GM23338 (cell line): Measurements from ENCODE around the gene RNF13.

ENCODE experiments used
- CREB1 ChIP-seq: fragments of 250-450 bp; sonication (Bioruptor Pico); IDR thresholded peaks from 2 replicates; pipeline ENCODE4 v1.5.0; 2020; ENCODE audit warnings: low read depth, mild to moderate bottlenecking, moderate library complexity
- EZH2 ChIP-seq: fragments of 200-600 bp; sonication (generic); IDR thresholded peaks from one replicate; pipeline ENCODE4 v1.8.0; 2017; ENCODE audit warnings: antibody characterized with exemption, mild to moderate bottlenecking, low read depth; ENCODE audit not compliant: unreplicated experiment
- EZH2phosphoT487 ChIP-seq: fragments of 200-600 bp; sonication (generic); IDR thresholded peaks from one replicate; pipeline ENCODE4 v1.8.1; 2018; ENCODE audit warnings: antibody characterized with exemption; ENCODE audit not compliant: unreplicated experiment
- JUNB ChIP-seq: IDR thresholded peaks from one replicate; pipeline ENCODE4 v1.6.1; 2016; ENCODE audit warnings: antibody characterized with exemption; ENCODE audit not compliant: unreplicated experiment
- POLR2AphosphoS5 ChIP-seq: IDR thresholded peaks from 2 replicates; pipeline ENCODE4 v1.6.1; 2016; ENCODE audit warnings: antibody characterized with exemption, low read depth
- ZNF114 ChIP-seq: fragments of 250-450 bp; sonication (Bioruptor Pico); IDR thresholded peaks from 2 replicates; pipeline ENCODE4 v1.5.0; 2020; ENCODE audit warnings: mild to moderate bottlenecking, moderate library complexity
- ZNF331 ChIP-seq: fragments of 250-450 bp; sonication (Bioruptor Pico); IDR thresholded peaks from 2 replicates; pipeline ENCODE4 v1.5.0; 2020; ENCODE audit warnings: low read depth, mild to moderate bottlenecking, moderate library complexity
- TF ChIP-seq, protein P1 (sequence below), 2 experiments: fragments of 200-600 bp in 1 of 2; sonication (generic) in 1 of 2; conservative IDR thresholded peaks; 2 replicates each; pipeline versions ENCODE4 v1.5.1 to v1.6.1; 2016 to 2017; ENCODE audit warnings: antibody characterized with exemption in 2 of 2, low read depth in 2 of 2, mild to moderate bottlenecking in 2 of 2, moderate library complexity in 1 of 2
- TF ChIP-seq, protein P2 (sequence below): IDR thresholded peaks from 2 replicates; pipeline ENCODE4 v1.6.1; 2016; ENCODE audit warnings: antibody characterized with exemption
- TF ChIP-seq, protein P3 (sequence below): IDR thresholded peaks from one replicate; pipeline ENCODE4 v1.6.1; 2018; ENCODE audit warnings: antibody characterized with exemption; ENCODE audit not compliant: unreplicated experiment

DNA sequence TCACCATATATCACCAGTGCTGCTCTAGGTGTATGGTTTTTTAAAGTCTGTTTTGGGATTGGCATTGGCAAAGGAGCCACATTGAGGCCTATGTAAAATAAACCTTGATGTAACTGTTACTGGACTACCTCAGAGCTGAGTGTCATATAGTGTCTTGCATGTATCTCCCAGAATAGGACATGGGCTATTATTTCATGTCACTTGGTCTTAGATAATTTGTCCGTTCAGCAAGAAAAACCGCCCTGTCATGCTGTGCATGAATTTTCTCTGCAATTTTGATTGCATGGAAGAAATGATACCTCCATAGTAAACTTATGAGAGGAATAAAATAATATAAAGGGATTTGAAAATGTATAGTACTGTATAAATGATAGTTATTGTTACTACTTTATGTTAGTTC is 59.6 kb downstream of the RNF13 start:
- TF ChIP-seq, protein P1, sequence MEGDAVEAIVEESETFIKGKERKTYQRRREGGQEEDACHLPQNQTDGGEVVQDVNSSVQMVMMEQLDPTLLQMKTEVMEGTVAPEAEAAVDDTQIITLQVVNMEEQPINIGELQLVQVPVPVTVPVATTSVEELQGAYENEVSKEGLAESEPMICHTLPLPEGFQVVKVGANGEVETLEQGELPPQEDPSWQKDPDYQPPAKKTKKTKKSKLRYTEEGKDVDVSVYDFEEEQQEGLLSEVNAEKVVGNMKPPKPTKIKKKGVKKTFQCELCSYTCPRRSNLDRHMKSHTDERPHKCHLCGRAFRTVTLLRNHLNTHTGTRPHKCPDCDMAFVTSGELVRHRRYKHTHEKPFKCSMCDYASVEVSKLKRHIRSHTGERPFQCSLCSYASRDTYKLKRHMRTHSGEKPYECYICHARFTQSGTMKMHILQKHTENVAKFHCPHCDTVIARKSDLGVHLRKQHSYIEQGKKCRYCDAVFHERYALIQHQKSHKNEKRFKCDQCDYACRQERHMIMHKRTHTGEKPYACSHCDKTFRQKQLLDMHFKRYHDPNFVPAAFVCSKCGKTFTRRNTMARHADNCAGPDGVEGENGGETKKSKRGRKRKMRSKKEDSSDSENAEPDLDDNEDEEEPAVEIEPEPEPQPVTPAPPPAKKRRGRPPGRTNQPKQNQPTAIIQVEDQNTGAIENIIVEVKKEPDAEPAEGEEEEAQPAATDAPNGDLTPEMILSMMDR (conservative IDR thresholded peaks at IDR 0.05; ENCODE audit: low read depth in 2 of 2), result no peak
- TF ChIP-seq POLR2AphosphoS5 (no peak), EZH2phosphoT487 (no peak), EZH2 (no peak), CREB1 (CRISPR knock-in tag) (no peak), ZNF114 (CRISPR knock-in tag) (no peak), JUNB (no peak), ZNF331 (CRISPR knock-in tag) (no peak)
- TF ChIP-seq, protein P2, sequence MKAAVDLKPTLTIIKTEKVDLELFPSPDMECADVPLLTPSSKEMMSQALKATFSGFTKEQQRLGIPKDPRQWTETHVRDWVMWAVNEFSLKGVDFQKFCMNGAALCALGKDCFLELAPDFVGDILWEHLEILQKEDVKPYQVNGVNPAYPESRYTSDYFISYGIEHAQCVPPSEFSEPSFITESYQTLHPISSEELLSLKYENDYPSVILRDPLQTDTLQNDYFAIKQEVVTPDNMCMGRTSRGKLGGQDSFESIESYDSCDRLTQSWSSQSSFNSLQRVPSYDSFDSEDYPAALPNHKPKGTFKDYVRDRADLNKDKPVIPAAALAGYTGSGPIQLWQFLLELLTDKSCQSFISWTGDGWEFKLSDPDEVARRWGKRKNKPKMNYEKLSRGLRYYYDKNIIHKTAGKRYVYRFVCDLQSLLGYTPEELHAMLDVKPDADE, result no peak
- TF ChIP-seq, protein P3, sequence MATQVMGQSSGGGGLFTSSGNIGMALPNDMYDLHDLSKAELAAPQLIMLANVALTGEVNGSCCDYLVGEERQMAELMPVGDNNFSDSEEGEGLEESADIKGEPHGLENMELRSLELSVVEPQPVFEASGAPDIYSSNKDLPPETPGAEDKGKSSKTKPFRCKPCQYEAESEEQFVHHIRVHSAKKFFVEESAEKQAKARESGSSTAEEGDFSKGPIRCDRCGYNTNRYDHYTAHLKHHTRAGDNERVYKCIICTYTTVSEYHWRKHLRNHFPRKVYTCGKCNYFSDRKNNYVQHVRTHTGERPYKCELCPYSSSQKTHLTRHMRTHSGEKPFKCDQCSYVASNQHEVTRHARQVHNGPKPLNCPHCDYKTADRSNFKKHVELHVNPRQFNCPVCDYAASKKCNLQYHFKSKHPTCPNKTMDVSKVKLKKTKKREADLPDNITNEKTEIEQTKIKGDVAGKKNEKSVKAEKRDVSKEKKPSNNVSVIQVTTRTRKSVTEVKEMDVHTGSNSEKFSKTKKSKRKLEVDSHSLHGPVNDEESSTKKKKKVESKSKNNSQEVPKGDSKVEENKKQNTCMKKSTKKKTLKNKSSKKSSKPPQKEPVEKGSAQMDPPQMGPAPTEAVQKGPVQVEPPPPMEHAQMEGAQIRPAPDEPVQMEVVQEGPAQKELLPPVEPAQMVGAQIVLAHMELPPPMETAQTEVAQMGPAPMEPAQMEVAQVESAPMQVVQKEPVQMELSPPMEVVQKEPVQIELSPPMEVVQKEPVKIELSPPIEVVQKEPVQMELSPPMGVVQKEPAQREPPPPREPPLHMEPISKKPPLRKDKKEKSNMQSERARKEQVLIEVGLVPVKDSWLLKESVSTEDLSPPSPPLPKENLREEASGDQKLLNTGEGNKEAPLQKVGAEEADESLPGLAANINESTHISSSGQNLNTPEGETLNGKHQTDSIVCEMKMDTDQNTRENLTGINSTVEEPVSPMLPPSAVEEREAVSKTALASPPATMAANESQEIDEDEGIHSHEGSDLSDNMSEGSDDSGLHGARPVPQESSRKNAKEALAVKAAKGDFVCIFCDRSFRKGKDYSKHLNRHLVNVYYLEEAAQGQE, result no peak
